ENCODE results near the gene TYROBP.

- no peak for TF ChIP-seq NFRKB (IDR thresholded peaks at IDR 0.05)
- TF ChIP-seq ELF4 (IDR thresholded peaks at IDR 0.05) = no peak
- TF ChIP-seq SP1 (IDR thresholded peaks at IDR 0.05) = no peak
- no peak for TF ChIP-seq CTBP1 (IDR thresholded peaks at IDR 0.05; ENCODE audit: borderline replicate concordance)
- no peak for TF ChIP-seq HDGF (IDR thresholded peaks at IDR 0.05; ENCODE audit: borderline replicate concordance)
- TF ChIP-seq ARNT (IDR thresholded peaks at IDR 0.05) = no peak
Measured at GRCh38 chr19:35911790-35912189, 3.7 kb upstream of the TYROBP start.
